ENCODE results near the gene FGF21. TPM values are rescaled to one million over a fixed set of nuclear protein-coding genes. Genes with fewer than 3 reads are reported as not detected.
"Not testable (repeated sequence)": the region's sequence is repeated elsewhere in the genome, so short reads cannot be mapped to it uniquely, and the experiment has no call there.

Gene FGF21
- total RNA-seq, 2 donors from 2014 or later, result not detected

- intact Hi-C loops (cut with DNase I), result no loop called here
- peak; percentile 94 for DNase-seq (ENCODE audit: low spot score)
These were observed 8.4 kb upstream of the FGF21 start, which contains the start of gene IZUMO1 for GRCh38 chr19:48746738-48747575. Gene IZUMO1, minus strand, starts transcription at chr19:48746909. Its CDS starts 1,050 bp downstream, at chr19:48745859.

GRCh38 chr19:48749571-48750198, 5.6 kb upstream of the FGF21 start:
- intact Hi-C loops (cut with DNase I), result no loop called here
- no peak for DNase-seq (ENCODE audit: low spot score)

DNA sequence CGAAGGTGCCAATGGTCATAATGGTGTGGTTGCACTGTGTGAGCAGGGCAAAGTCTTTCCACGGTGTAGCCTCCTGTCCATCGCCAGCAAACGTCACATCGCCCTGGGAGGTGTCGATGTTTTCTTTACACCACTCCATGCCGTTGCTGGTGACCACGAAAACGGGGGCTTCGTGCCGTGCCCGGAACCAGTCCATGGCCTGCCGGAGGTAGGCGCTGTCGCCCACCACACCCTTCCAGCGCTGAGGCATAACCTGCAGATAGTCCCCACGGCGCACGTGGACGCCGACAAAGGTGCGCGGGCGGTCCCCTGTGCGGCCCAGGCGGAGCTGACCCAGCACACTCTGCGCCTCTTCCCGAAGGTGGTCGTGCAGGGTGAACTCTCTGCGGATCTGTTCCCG, 5.0 kb upstream of the FGF21 start:
- intact Hi-C loops (cut with DNase I), result no loop called here
- no peak for DNase-seq (ENCODE audit: low spot score)

- intact Hi-C loops (cut with DNase I), result no loop called here
- DNase-seq (ENCODE audit: low spot score), result no peak
These were observed 4.4 kb upstream of the FGF21 start for GRCh38 chr19:48750771-48751504.

DNA sequence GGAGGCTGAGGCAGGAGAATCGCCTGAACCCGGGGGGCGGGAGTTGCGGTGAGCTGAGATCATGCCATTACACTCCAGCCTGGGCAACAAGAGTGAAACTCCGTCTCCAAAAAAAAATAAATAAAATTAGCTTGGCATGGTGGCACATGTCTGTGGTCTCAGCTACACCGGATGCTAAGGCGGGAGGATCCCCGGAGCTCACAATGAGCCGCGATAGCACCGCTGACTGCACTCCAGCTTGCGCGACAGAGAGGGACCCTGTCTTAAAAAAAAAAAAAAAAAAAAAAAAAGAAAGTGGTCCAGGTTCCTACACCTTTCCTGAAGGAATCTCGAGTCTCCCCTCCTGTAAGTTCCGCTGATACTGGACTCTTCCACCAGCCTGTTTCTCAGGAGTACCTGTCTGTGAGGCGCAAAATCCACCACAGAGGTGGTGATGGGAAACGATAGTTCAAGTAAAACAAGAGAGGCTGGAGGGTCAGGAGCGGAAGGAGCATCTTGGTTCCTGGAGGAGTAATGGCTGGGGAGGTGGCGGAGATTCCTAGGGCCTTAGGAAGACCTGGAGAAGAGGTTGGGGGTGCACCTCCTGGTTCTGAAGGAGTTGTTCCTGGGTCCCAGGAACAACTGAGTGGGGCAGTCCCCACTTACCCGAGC, 3.4 kb upstream of the FGF21 start:
- intact Hi-C loops (cut with DNase I), result no loop called here
- no peak for DNase-seq (ENCODE audit: low spot score)

DNA sequence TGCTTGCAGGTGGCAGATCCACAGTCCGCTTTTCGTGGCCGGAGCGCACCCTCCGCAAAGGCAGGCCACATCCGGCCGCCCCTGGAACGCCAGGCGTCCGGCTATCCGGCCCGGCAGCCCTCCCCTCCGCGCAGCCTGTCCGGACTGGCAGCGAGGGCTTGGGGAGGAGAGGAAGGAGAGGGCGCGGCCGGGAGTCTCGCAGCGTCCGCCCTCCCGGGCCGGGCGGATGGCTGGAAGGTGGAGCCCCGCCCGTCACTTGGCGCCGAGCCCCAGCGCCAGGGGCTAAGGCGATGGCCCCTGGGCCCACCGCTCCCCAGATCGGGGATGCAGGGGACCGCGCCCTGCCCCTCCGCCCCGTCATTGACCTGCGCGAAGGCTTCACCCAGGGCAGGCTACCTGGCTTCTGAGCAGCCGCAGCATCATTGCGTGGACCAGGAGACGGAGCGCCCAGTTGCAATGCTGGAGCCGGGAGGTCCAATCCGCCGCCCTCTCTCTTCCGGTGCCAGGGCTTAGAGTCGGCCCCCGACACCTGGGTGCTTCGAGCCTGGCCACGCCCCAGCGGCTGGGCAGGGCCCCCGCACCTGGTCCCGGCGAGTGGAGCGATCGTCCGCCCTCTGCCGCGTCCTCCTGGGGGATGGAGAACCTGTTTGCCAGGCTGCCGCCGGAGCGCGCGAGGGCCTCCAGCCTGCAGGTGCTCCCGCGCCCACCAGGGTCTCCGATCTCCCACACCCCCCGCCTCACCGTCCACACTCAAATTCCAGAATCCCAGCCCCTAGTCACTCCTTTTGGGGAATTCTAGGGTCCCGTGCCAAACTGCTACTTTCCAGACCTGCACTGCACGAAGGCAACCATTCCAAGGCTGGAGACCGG, 2.6 kb upstream of the FGF21 start, which contains the start of gene FUT1:
FUT1 (minus strand) TSS at position 146 of the 870 bp plus-strand sequence. CDS start 1,360 bp downstream, outside the sequence.
- no peak for DNase-seq (ENCODE audit: low spot score)
- intact Hi-C loops (cut with DNase I), result no loop called here

GRCh38 chr19:48755787-48756186, 463 bp downstream of the FGF21 start:
- no peak for DNase-seq (ENCODE audit: low spot score)
- intact Hi-C loops (cut with DNase I), result no loop called here

- intact Hi-C loops (cut with DNase I), result no loop called here
- DNase-seq (ENCODE audit: low spot score), result no peak
These were observed 888 bp downstream of the FGF21 start for GRCh38 chr19:48756212-48756611.

DNA sequence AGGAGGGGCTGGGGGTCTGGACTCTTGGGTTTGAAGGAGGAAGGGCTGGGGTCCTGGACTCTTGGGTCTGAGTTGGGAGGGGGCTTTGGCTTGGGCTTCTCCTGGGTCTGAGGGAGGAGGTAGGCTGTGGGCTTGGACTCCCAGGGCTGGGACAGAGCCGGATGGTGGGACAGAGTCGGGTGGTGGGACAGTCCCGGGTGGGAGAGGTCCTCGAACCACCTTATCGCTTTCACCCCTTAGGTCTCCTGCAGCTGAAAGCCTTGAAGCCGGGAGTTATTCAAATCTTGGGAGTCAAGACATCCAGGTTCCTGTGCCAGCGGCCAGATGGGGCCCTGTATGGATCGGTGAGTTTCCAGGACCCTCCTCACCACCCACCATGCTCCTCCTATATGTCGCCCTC, 1.4 kb downstream of the FGF21 start:
- intact Hi-C loops (cut with DNase I), result no loop called here

GRCh38 chr19:48757089-48757675, 1.9 kb downstream of the FGF21 start:
- intact Hi-C loops (cut with DNase I), result no loop called here
- no peak for DNase-seq (ENCODE audit: low spot score)

More for the DNA sequence above, 1.4 kb downstream of the FGF21 start:
- DNase-seq (ENCODE audit: low spot score), result no peak

- intact Hi-C loops (cut with DNase I), result no loop called here
- no peak for DNase-seq (ENCODE audit: low spot score)
These were observed 2.4 kb downstream of the FGF21 start for GRCh38 chr19:48757741-48758144.

DNA sequence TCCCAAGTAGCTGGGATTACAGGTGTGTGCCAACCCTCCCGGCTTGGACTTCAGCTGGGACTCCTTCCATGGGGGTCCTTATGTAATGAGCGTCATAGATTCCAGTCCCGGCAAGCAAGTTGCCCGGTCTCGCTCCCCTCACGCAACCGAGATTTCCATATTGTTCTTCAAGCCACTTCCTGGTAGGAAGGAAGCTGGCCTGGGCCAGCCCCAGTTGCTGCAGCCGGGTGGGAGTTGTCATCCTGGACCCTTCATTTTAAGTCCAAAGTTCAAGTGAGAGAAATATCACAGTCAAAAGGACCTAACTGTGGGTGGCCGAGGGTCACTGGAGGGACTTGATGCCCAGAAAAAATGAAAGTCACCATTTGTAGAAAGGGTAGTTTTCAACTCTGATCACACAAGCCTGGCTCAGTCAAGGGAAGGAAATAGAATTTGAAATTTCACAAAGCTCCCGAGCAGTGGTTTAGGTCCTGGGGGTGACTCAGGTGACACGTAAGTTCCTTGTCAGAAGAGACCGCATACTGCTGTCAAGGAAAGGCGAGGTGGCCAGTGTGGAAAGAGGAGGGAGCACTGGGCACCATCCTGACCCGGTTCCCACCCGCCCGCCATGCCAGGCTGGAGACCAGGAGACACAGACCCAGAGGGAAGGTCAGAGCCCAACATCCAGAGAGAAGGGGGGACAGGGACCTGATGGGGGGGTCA, 5.3 kb downstream of the FGF21 start:
- intact Hi-C loops (cut with DNase I), result no loop called here
- no peak for DNase-seq (ENCODE audit: low spot score)

DNA sequence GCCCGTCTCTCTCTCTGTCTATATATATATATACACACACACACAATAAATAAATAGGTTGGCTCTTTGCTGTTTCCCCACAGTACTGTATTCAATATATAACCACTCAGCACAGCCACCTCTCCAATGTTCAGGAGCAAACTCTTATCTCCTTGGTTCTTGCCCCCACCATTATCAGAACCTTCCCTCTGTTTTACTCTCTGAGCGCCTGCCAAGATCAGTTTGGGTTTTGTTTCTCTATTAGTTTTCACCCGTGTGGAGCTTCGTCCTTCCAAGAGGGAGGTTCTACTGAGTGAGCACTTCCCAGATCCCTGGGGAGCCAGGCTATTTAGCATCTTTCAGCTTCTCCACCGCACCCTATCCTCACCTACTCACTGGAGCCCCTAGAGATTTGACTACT, 10.5 kb downstream of the FGF21 start:
- not testable (repeated sequence) for DNase-seq (ENCODE audit: low spot score)
- intact Hi-C loops (cut with DNase I), result loop anchor here in 1 of 2 donors (5.0 kb wide), 1 partner anchor 686 kb away; the partner anchor contains the start of genes ALDH16A1 and PIH1D1

DNA sequence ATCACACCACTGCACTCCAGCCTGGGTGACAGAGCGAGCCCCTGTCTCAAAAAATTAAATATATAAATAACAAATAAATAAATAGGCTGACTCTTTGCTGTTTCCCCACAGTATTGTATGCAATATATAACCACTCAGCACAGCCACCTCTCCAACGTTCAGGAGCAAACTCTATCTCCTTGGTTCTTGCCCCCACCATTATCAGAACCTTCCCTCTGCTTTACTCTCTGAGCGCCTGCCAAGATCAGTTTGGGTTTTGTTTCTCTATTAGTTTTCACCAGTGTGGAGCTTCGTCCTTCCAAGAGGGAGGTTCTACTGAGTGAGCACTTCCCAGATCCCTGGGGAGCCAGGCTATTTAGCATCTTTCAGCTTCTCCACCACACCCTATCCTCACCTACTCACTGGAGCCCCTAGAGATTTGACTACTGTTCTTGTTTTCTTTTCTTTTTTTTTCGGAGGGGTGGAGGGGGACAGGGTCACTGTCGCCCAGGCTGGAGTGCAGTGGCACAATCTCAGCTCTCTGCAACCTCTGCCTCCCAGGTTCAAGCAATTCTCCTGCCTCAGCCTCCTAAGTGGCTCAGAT, 12.9 kb downstream of the FGF21 start:
- DNase-seq (ENCODE audit: low spot score), result not testable (repeated sequence)

DNA sequence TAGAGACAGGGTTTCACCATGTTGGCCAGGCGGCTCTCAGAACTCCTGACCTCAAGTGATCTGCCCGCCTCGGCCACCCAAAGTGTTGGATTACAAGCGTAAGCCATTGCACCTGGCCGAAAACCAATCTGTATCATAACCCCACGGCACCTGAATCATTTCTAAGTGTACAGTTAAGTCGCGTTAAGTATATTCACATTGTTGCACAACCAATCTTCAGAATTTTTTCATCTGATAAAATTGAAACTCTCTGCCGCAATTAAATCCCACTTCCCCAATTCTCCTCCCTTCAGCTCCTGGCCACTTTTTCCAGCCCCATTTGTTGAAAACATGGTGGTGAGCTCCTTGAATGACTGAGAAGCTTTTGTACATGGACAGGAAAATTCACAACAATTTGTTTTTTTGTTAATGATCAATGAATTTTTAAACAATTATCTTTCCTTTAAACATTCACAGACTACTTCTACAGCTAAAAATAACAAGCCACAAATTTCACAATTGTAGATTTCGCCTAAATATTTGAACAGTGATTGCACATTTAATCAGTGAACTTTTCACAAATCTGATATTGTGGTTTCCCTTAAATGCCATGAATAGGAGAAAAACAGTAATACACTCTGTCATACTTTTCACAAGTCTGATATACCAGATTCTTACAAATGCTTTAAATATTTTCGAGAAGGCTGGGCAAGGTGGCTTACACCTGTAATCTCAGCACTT, 13.8 kb downstream of the FGF21 start:
- DNase-seq (ENCODE audit: low spot score), result no peak
- intact Hi-C loops (cut with DNase I), result loop anchor here in 1 of 2 donors (5.0 kb wide), 1 partner anchor 683 kb away; the partner anchor contains the start of genes ALDH16A1 and PIH1D1

More for the DNA sequence above, 12.9 kb downstream of the FGF21 start:
- intact Hi-C loops (cut with DNase I), result loop anchor here in 1 of 2 donors (5.0 kb wide), 1 partner anchor 684 kb away; the partner anchor contains the start of genes ALDH16A1 and PIH1D1

GRCh38 chr19:48770266-48770665, 14.9 kb downstream of the FGF21 start:
- DNase-seq (ENCODE audit: low spot score), result no peak
- intact Hi-C loops (cut with DNase I), result no loop called here
